ENCODE measurements around the gene LSM11.
"Not testable (repeated sequence)": the region's sequence is repeated elsewhere in the genome, so short reads cannot be mapped to it uniquely, and the experiment has no call there.

The LSM11 gene

GRCh38 chr5:157718519-157718918 is 25.0 kb upstream of the LSM11 start:
- Histone ChIP-seq H3K4me3 (ENCODE audit: severe bottlenecking) (no peak overlapping the region), H3K36me3 (ENCODE audit: low read depth) (no peaks in the 10 kb centered on the region), H3K4me1 (ENCODE audit: insufficient read depth, poor library complexity, severe bottlenecking) (no peaks in the 10 kb centered on the region), H3K27ac (ENCODE audit: poor library complexity, severe bottlenecking) (no peak overlapping the region), H3K9me3 (ENCODE audit: severe bottlenecking) (no peaks in the 10 kb centered on the region), H3K27me3 (ENCODE audit: insufficient read depth, poor library complexity, severe bottlenecking) (no peaks in the 10 kb centered on the region)
- DNase-seq (ENCODE audit: low spot score), result no peak
- TF ChIP-seq CTCF (IDR thresholded peaks at IDR 0.05; ENCODE audit: poor library complexity, severe bottlenecking), result peak; percentile 91
- ATAC-seq (ENCODE audit: low read depth), result peak; percentile 86; the same call in 2 of the 3 replicates

- no peaks in the 10 kb centered on the region for H3K9me3 ChIP-seq (ENCODE audit: severe bottlenecking)
- ATAC-seq (ENCODE audit: low read depth) (no peak), DNase-seq (ENCODE audit: low spot score) (no peak)
- no peaks in the 10 kb centered on the region for H3K4me1 ChIP-seq (ENCODE audit: insufficient read depth, poor library complexity, severe bottlenecking)
- no peaks in the 10 kb centered on the region for H3K27me3 ChIP-seq (ENCODE audit: insufficient read depth, poor library complexity, severe bottlenecking)
- H3K36me3 ChIP-seq (ENCODE audit: low read depth), result no peaks in the 10 kb centered on the region
- H3K4me3 ChIP-seq (ENCODE audit: severe bottlenecking), result no peak overlapping the region
- no peak for TF ChIP-seq CTCF (IDR thresholded peaks at IDR 0.05; ENCODE audit: poor library complexity, severe bottlenecking)
- no peak overlapping the region for H3K27ac ChIP-seq (ENCODE audit: poor library complexity, severe bottlenecking)
Measured at GRCh38 chr5:157719245-157719644, 24.3 kb upstream of the LSM11 start.

GRCh38 chr5:157721159-157721558 is 22.4 kb upstream of the LSM11 start:
- H3K9me3 ChIP-seq (ENCODE audit: severe bottlenecking), result no peaks in the 10 kb centered on the region
- H3K36me3 ChIP-seq (ENCODE audit: low read depth), result no peaks in the 10 kb centered on the region
- H3K4me1 ChIP-seq (ENCODE audit: insufficient read depth, poor library complexity, severe bottlenecking), result no peaks in the 10 kb centered on the region
- no peaks in the 10 kb centered on the region for H3K27me3 ChIP-seq (ENCODE audit: insufficient read depth, poor library complexity, severe bottlenecking)
- TF ChIP-seq CTCF (IDR thresholded peaks at IDR 0.05; ENCODE audit: poor library complexity, severe bottlenecking), result no peak
- H3K4me3 ChIP-seq (ENCODE audit: severe bottlenecking), result no peak overlapping the region
- ATAC-seq (ENCODE audit: low read depth), result no peak
- DNase-seq (ENCODE audit: low spot score), result no peak
- H3K27ac ChIP-seq (ENCODE audit: poor library complexity, severe bottlenecking), result no peak overlapping the region

- H3K4me3 ChIP-seq (ENCODE audit: severe bottlenecking); H3K27me3 ChIP-seq (ENCODE audit: insufficient read depth, poor library complexity, severe bottlenecking); ATAC-seq (ENCODE audit: low read depth); H3K27ac ChIP-seq (ENCODE audit: poor library complexity, severe bottlenecking); DNase-seq (ENCODE audit: low spot score); H3K9me3 ChIP-seq (ENCODE audit: severe bottlenecking); H3K4me1 ChIP-seq (ENCODE audit: insufficient read depth, poor library complexity, severe bottlenecking); H3K36me3 ChIP-seq (ENCODE audit: low read depth): not testable (repeated sequence)
Measured at GRCh38 chr5:157722895-157723294, 20.6 kb upstream of the LSM11 start.

GRCh38 chr5:157726607-157727006 is 16.9 kb upstream of the LSM11 start:
- not testable (repeated sequence) for H3K4me3 ChIP-seq (ENCODE audit: severe bottlenecking); DNase-seq (ENCODE audit: low spot score); H3K9me3 ChIP-seq (ENCODE audit: severe bottlenecking); ATAC-seq (ENCODE audit: low read depth); H3K4me1 ChIP-seq (ENCODE audit: insufficient read depth, poor library complexity, severe bottlenecking); H3K27me3 ChIP-seq (ENCODE audit: insufficient read depth, poor library complexity, severe bottlenecking); H3K36me3 ChIP-seq (ENCODE audit: low read depth); H3K27ac ChIP-seq (ENCODE audit: poor library complexity, severe bottlenecking)

GRCh38 chr5:157727858-157728257 is 15.7 kb upstream of the LSM11 start:
- H3K9me3 ChIP-seq (ENCODE audit: severe bottlenecking); H3K4me1 ChIP-seq (ENCODE audit: insufficient read depth, poor library complexity, severe bottlenecking); H3K27me3 ChIP-seq (ENCODE audit: insufficient read depth, poor library complexity, severe bottlenecking); ATAC-seq (ENCODE audit: low read depth); H3K4me3 ChIP-seq (ENCODE audit: severe bottlenecking); H3K27ac ChIP-seq (ENCODE audit: poor library complexity, severe bottlenecking); DNase-seq (ENCODE audit: low spot score); H3K36me3 ChIP-seq (ENCODE audit: low read depth): not testable (repeated sequence)
